ENCODE measurements around the gene SVOPL. TPM values are rescaled to one million over a fixed set of nuclear protein-coding genes. Genes with fewer than 3 reads are reported as not detected.

SVOPL gene
- total and polyA plus RNA-seq, 10 of the 15 experiments (the other 5 are each of a cell fraction or from before 2014, with no cell fraction given): 0.15 TPM; not detected in 9

DNA sequence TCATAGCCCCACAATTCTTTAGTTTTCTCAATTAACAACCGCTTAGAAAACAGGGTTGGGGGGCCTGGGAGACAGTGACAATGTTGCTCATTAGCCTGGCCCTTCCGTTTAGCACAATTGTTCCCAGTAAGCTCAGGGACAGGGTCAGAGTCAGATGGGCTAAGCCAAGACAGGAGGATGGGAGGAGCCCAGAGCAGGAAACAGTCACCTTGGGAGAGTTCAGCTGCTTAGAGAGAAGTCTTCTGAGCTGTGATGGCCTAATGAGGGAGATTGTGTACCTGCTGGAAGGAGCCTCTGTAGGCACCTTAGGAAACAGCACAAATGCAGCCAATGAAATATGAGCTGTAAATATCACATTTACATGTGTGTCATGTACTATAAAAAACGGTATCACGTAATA lies 35.9 kb downstream of the SVOPL start:
- ChIA-PET RAD21 (ENCODE audit: unreplicated experiment) (interaction anchor here (0.6 kb wide), 1 partner anchor 463 kb away, joined by 3 read pairs; no protein-coding TSS in a partner anchor), CTCF (no interaction called here), SMC1A (ENCODE audit: uncharacterized antibody, unreplicated experiment) (no interaction called here), POLR2A (interaction anchor here (0.6 kb wide), 1 partner anchor 95 kb away, joined by 3 read pairs; no protein-coding TSS in a partner anchor)
- Histone ChIP-seq H3K4me3 (no peak overlapping the region), H3K36me3 (ENCODE audit: control insufficient read depth in 2 of 2, insufficient read depth in 2 of 2, low read length in 1 of 2) (no peaks in the 10 kb centered on the region), H3K4me2 (ENCODE audit: control insufficient read depth, insufficient read depth) (no peak overlapping the region), H2AFZ (ENCODE audit: control insufficient read depth, low read depth, low read length) (no peak overlapping the region), H3K27ac (ENCODE audit: control insufficient read depth, insufficient read depth) (no peak overlapping the region), H3K27me3 (replicated peaks in 1 of 2; ENCODE audit: control insufficient read depth in 2 of 2, insufficient read depth in 2 of 2, low read length in 1 of 2) (no peaks in the 10 kb centered on the region), H3K79me2 (ENCODE audit: control insufficient read depth, insufficient read depth, low read length) (no peaks in the 10 kb centered on the region), H3K9me3 (replicated peaks; ENCODE audit: control insufficient read depth, insufficient read depth, low read length) (no peaks in the 10 kb centered on the region), H3K9ac (ENCODE audit: control insufficient read depth, insufficient read depth, low read length) (no peak overlapping the region), H3K4me1 (ENCODE audit: control insufficient read depth, insufficient read depth, low read length) (no peaks in the 10 kb centered on the region), H4K20me1 (ENCODE audit: control insufficient read depth, insufficient read depth) (no peaks in the 10 kb centered on the region)
- FAIRE-seq (no peak), DNase-seq (ENCODE audit: low read depth, low spot score) (no peak), ATAC-seq (no peak)
- intact Hi-C loops (cut with micrococcal nuclease; ENCODE audit: unreplicated experiment): no loop called here
- no TSS peak for BruUV-seq (replicated peaks)
- in situ Hi-C loops (cut with MboI): no loop called here
- 47% methylated on average over 4 of the region's 4 CpGs for WGBS (ENCODE audit: insufficient coverage, insufficient replicate concordance, low lambda C conversion rate, missing lambda C conversion rate)
- TF ChIP-seq NFXL1 (IDR thresholded peaks at IDR 0.05; ENCODE audit: borderline replicate concordance) (no peak), ZNF622 (IDR thresholded peaks at IDR 0.05) (no peak), ZSCAN29 (IDR thresholded peaks at IDR 0.05) (no peak), CREB1 (IDR thresholded peaks at IDR 0.05; ENCODE audit: low read depth) (no peak), SIN3A (IDR thresholded peaks at IDR 0.05; ENCODE audit: low read depth, low read length) (no peak), DPF2 (IDR thresholded peaks at IDR 0.05) (no peak), KAT2A (conservative IDR thresholded peaks at IDR 0.05; ENCODE audit: control insufficient read depth, low read depth, low read length) (no peak), POLR2AphosphoS2 (IDR thresholded peaks at IDR 0.05; ENCODE audit: low read depth, low read length) (no peak), STAT3 (IDR thresholded peaks at IDR 0.05; ENCODE audit: low read depth, low read length) (no peak), KLF5 (IDR thresholded peaks at IDR 0.05; ENCODE audit: partially characterized antibody) (no peak), SRF (IDR thresholded peaks at IDR 0.05; ENCODE audit: low read depth in 2 of 2, low read length in 2 of 2) (no peak)
- TF ChIP-seq, protein P1, sequence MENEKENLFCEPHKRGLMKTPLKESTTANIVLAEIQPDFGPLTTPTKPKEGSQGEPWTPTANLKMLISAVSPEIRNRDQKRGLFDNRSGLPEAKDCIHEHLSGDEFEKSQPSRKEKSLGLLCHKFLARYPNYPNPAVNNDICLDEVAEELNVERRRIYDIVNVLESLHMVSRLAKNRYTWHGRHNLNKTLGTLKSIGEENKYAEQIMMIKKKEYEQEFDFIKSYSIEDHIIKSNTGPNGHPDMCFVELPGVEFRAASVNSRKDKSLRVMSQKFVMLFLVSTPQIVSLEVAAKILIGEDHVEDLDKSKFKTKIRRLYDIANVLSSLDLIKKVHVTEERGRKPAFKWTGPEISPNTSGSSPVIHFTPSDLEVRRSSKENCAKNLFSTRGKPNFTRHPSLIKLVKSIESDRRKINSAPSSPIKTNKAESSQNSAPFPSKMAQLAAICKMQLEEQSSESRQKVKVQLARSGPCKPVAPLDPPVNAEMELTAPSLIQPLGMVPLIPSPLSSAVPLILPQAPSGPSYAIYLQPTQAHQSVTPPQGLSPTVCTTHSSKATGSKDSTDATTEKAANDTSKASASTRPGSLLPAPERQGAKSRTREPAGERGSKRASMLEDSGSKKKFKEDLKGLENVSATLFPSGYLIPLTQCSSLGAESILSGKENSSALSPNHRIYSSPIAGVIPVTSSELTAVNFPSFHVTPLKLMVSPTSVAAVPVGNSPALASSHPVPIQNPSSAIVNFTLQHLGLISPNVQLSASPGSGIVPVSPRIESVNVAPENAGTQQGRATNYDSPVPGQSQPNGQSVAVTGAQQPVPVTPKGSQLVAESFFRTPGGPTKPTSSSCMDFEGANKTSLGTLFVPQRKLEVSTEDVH (IDR thresholded peaks at IDR 0.05; ENCODE audit: low read depth, partially characterized antibody): no peak
- TF ChIP-seq, protein P2, sequence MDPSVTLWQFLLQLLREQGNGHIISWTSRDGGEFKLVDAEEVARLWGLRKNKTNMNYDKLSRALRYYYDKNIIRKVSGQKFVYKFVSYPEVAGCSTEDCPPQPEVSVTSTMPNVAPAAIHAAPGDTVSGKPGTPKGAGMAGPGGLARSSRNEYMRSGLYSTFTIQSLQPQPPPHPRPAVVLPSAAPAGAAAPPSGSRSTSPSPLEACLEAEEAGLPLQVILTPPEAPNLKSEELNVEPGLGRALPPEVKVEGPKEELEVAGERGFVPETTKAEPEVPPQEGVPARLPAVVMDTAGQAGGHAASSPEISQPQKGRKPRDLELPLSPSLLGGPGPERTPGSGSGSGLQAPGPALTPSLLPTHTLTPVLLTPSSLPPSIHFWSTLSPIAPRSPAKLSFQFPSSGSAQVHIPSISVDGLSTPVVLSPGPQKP (IDR thresholded peaks at IDR 0.05; ENCODE audit: low read depth, low read length): no peak
- TF ChIP-seq, protein P3, sequence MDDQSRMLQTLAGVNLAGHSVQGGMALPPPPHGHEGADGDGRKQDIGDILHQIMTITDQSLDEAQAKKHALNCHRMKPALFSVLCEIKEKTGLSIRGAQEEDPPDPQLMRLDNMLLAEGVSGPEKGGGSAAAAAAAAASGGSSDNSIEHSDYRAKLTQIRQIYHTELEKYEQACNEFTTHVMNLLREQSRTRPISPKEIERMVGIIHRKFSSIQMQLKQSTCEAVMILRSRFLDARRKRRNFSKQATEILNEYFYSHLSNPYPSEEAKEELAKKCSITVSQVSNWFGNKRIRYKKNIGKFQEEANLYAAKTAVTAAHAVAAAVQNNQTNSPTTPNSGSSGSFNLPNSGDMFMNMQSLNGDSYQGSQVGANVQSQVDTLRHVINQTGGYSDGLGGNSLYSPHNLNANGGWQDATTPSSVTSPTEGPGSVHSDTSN (IDR thresholded peaks at IDR 0.05; ENCODE audit: insufficient replicate concordance, low read depth, low read length): no peak
- TF ChIP-seq, protein P4, sequence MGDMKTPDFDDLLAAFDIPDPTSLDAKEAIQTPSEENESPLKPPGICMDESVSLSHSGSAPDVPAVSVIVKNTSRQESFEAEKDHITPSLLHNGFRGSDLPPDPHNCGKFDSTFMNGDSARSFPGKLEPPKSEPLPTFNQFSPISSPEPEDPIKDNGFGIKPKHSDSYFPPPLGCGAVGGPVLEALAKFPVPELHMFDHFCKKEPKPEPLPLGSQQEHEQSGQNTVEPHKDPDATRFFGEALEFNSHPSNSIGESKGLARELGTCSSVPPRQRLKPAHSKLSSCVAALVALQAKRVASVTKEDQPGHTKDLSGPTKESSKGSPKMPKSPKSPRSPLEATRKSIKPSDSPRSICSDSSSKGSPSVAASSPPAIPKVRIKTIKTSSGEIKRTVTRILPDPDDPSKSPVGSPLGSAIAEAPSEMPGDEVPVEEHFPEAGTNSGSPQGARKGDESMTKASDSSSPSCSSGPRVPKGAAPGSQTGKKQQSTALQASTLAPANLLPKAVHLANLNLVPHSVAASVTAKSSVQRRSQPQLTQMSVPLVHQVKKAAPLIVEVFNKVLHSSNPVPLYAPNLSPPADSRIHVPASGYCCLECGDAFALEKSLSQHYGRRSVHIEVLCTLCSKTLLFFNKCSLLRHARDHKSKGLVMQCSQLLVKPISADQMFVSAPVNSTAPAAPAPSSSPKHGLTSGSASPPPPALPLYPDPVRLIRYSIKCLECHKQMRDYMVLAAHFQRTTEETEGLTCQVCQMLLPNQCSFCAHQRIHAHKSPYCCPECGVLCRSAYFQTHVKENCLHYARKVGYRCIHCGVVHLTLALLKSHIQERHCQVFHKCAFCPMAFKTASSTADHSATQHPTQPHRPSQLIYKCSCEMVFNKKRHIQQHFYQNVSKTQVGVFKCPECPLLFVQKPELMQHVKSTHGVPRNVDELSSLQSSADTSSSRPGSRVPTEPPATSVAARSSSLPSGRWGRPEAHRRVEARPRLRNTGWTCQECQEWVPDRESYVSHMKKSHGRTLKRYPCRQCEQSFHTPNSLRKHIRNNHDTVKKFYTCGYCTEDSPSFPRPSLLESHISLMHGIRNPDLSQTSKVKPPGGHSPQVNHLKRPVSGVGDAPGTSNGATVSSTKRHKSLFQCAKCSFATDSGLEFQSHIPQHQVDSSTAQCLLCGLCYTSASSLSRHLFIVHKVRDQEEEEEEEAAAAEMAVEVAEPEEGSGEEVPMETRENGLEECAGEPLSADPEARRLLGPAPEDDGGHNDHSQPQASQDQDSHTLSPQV (IDR thresholded peaks at IDR 0.05): no peak
